Trophoblast cell (in vitro differentiated cells and primary cell): ENCODE data around the gene PRPF40A.
A peak's percentile ranks its signal among the peaks of the same experiment; 100 is the strongest.

Source experiments
- DNase-seq, 2 donors: peaks; one replicate each; pipeline ENCODE4 v3.0.0-alpha.2; 2016
- H2AFZ ChIP-seq: 2 replicates; pipeline ENCODE4 v1.6.1; 2013; ENCODE audit warnings: low read length, moderate library complexity, mild to moderate bottlenecking; ENCODE audit not compliant: insufficient read depth, poor library complexity
- H2AK5ac ChIP-seq: 2 replicates; pipeline ENCODE4 v1.6.1; 2013; ENCODE audit warnings: mild to moderate bottlenecking, low read length
- H2BK120ac ChIP-seq: 2 replicates; pipeline ENCODE4 v1.6.1; 2013; ENCODE audit warnings: low read length, mild to moderate bottlenecking, moderate library complexity; ENCODE audit not compliant: insufficient read depth, poor library complexity
- H2BK12ac ChIP-seq: 2 replicates; pipeline ENCODE4 v1.6.1; 2013; ENCODE audit warnings: mild to moderate bottlenecking, low read length, moderate library complexity
- H2BK5ac ChIP-seq: 2 replicates; pipeline ENCODE4 v1.6.1; 2013; ENCODE audit warnings: low read length, low read depth, moderate library complexity, mild to moderate bottlenecking; ENCODE audit not compliant: poor library complexity
- H3K14ac ChIP-seq: 2 replicates; pipeline ENCODE4 v1.6.1; 2013; ENCODE audit warnings: mild to moderate bottlenecking, low read length
- H3K18ac ChIP-seq: 2 replicates; pipeline ENCODE4 v1.6.1; 2013; ENCODE audit warnings: mild to moderate bottlenecking, low read length
- H3K23ac ChIP-seq: 2 replicates; pipeline ENCODE4 v1.6.1; 2013; ENCODE audit warnings: low read length
- H3K27ac ChIP-seq: 2 replicates; pipeline ENCODE4 v1.5.1; 2013; ENCODE audit warnings: low read depth, mild to moderate bottlenecking, inconsistent platforms, low read length, moderate library complexity
- H3K27me3 ChIP-seq: 2 replicates; pipeline ENCODE4 v1.6.1; 2013; ENCODE audit warnings: inconsistent platforms, mild to moderate bottlenecking, low read length, moderate library complexity; ENCODE audit not compliant: insufficient read depth
- H3K36me3 ChIP-seq, 2 experiments: 1 replicate in 1 of 2; 2 replicates in 1 of 2; pipeline ENCODE4 v1.6.1; 2013; ENCODE audit warnings: low read length in 2 of 2, mild to moderate bottlenecking in 2 of 2, moderate library complexity in 1 of 2; ENCODE audit not compliant: insufficient read depth in 2 of 2, control insufficient read depth in 1 of 2
- H3K4ac ChIP-seq: 2 replicates; pipeline ENCODE4 v1.6.1; 2013; ENCODE audit warnings: low read depth, mild to moderate bottlenecking, low read length, moderate library complexity
- H3K4me1 ChIP-seq, 2 experiments: 1 replicate in 1 of 2; 2 replicates in 1 of 2; pipeline ENCODE4 v1.6.1; 2013; ENCODE audit warnings: low read length in 2 of 2, mild to moderate bottlenecking in 2 of 2, moderate library complexity in 1 of 2; ENCODE audit not compliant: insufficient read depth in 2 of 2, control insufficient read depth in 1 of 2
- H3K4me2 ChIP-seq: 2 replicates; pipeline ENCODE4 v1.6.1; 2013; ENCODE audit warnings: inconsistent platforms, mild to moderate bottlenecking, low read length, moderate library complexity
- H3K4me3 ChIP-seq: 2 replicates; pipeline ENCODE4 v1.5.1; 2013; ENCODE audit warnings: mild to moderate bottlenecking, low read depth, low read length, inconsistent platforms
- H3K79me1 ChIP-seq: one replicate; pipeline ENCODE4 v1.6.1; 2013; ENCODE audit warnings: low read length
- H3K79me2 ChIP-seq: 2 replicates; pipeline ENCODE4 v1.6.1; 2013; ENCODE audit warnings: low read length, mild to moderate bottlenecking; ENCODE audit not compliant: control insufficient read depth, insufficient read depth, poor library complexity
- H3K9ac ChIP-seq: 2 replicates; pipeline ENCODE4 v1.6.1; 2013; ENCODE audit warnings: mild to moderate bottlenecking, low read length
- H3K9me3 ChIP-seq: 2 replicates; pipeline ENCODE4 v1.6.1; 2013; ENCODE audit warnings: low read depth, mild to moderate bottlenecking, control low read depth, inconsistent platforms, low read length; ENCODE audit not compliant: insufficient read depth
- H4K12ac ChIP-seq: 2 replicates; pipeline ENCODE4 v1.6.1; 2013; ENCODE audit warnings: low read depth, mild to moderate bottlenecking, low read length, moderate library complexity
- H4K8ac ChIP-seq: 2 replicates; pipeline ENCODE4 v1.6.1; 2013; ENCODE audit warnings: low read depth, mild to moderate bottlenecking, low read length, moderate library complexity
- H4K91ac ChIP-seq: one replicate; pipeline ENCODE4 v1.6.1; 2013; ENCODE audit warnings: low read depth, mild to moderate bottlenecking, low read length, moderate library complexity
- WGBS: extraction: QIAGEN DNeasy Blood & Tissue Kit; methylation state at CpG from one replicate; pipeline ENCODE4 v1.1.7; 2013; ENCODE audit warnings: missing lambda C conversion rate; ENCODE audit not compliant: insufficient read length, insufficient coverage; ENCODE audit errors: extremely low coverage; 5-methylcytosine and 5-hydroxymethylcytosine counted together

The PRPF40A gene

GRCh38 chr2:152762202-152762601 lies 44.9 kb upstream of the PRPF40A start:
- H4K12ac ChIP-seq = no peak overlapping the region
- WGBS = no CpG with 5 or more reads among the region's 5 CpGs

GRCh38 chr2:152761214-152761613 lies 44.0 kb upstream of the PRPF40A start:
- H3K79me2 ChIP-seq = no peaks in the 10 kb centered on the region
- no peak overlapping the region for H3K9ac ChIP-seq
- no peak overlapping the region for H3K23ac ChIP-seq
- no peak overlapping the region for H3K27ac ChIP-seq
- H3K27me3 ChIP-seq = no peaks in the 10 kb centered on the region
- no peaks in the 10 kb centered on the region for H3K79me1 ChIP-seq
- no peak overlapping the region for H2BK120ac ChIP-seq
- no peak overlapping the region for H4K8ac ChIP-seq
- no peaks in the 10 kb centered on the region for H3K9me3 ChIP-seq
- no peak overlapping the region for H4K12ac ChIP-seq
- H4K91ac ChIP-seq = no peak overlapping the region
- H3K18ac ChIP-seq = no peak overlapping the region
- H2BK12ac ChIP-seq = no peak overlapping the region
- H3K4me3 ChIP-seq = no peak overlapping the region
- H3K4me1 ChIP-seq = no peaks in the 10 kb centered on the region
- no CpG with 5 or more reads among the region's 4 CpGs for WGBS
- no peak overlapping the region for H2BK5ac ChIP-seq
- H2AK5ac ChIP-seq = no peak overlapping the region
- no peak overlapping the region for H3K4me2 ChIP-seq
- H3K14ac ChIP-seq = no peak overlapping the region
- H3K36me3 ChIP-seq = peaks cover 2 to 4% of the 10 kb centered on the region in 2 experiments
- H3K4ac ChIP-seq = no peak overlapping the region
- H2AFZ ChIP-seq = no peak overlapping the region
- no peak for DNase-seq

More at GRCh38 chr2:152762202-152762601, 44.9 kb upstream of the PRPF40A start:
- no peaks in the 10 kb centered on the region for H3K79me1 ChIP-seq
- H2BK12ac ChIP-seq = no peak overlapping the region
- H2BK120ac ChIP-seq = no peak overlapping the region
- H3K27ac ChIP-seq = no peak overlapping the region
- H3K9me3 ChIP-seq = no peaks in the 10 kb centered on the region
- H4K91ac ChIP-seq = no peak overlapping the region
- no peak overlapping the region for H3K4ac ChIP-seq
- no peak overlapping the region for H2AFZ ChIP-seq
- no peak overlapping the region for H3K23ac ChIP-seq
- no peaks in the 10 kb centered on the region for H3K27me3 ChIP-seq
- peaks cover 2 to 4% of the 10 kb centered on the region in 2 experiments for H3K36me3 ChIP-seq
- H2BK5ac ChIP-seq = no peak overlapping the region
- DNase-seq = peak; percentile 90 to 98
- no peak overlapping the region for H3K18ac ChIP-seq
- no peak overlapping the region for H3K4me2 ChIP-seq
- H3K9ac ChIP-seq = no peak overlapping the region
- no peaks in the 10 kb centered on the region for H3K79me2 ChIP-seq
- H3K14ac ChIP-seq = no peak overlapping the region
- no peak overlapping the region for H2AK5ac ChIP-seq
- H3K4me3 ChIP-seq = no peak overlapping the region
- H3K4me1 ChIP-seq = no peaks in the 10 kb centered on the region
- no peak overlapping the region for H4K8ac ChIP-seq

- Histone ChIP-seq H3K27me3 (no peaks in the 10 kb centered on the region), H4K12ac (no peak overlapping the region), H4K91ac (no peak overlapping the region), H2BK5ac (no peak overlapping the region), H4K8ac (no peak overlapping the region), H3K23ac (no peak overlapping the region), H3K79me2 (no peaks in the 10 kb centered on the region), H2AFZ (no peak overlapping the region), H3K4ac (no peak overlapping the region), H2AK5ac (no peak overlapping the region), H3K36me3 (peaks cover 4 to 5% of the 10 kb centered on the region in 2 experiments), H3K14ac (no peak overlapping the region), H3K27ac (no peak overlapping the region), H3K79me1 (no peaks in the 10 kb centered on the region), H2BK12ac (no peak overlapping the region), H3K9ac (no peak overlapping the region), H2BK120ac (no peak overlapping the region), H3K4me3 (no peak overlapping the region), H3K18ac (no peak overlapping the region), H3K4me2 (no peak overlapping the region), H3K4me1 (peaks cover 0 to 3% of the 10 kb centered on the region in 2 experiments), H3K9me3 (no peaks in the 10 kb centered on the region)
- no CpG with 5 or more reads among the region's 6 CpGs for WGBS
- DNase-seq = no peak
Measured at GRCh38 chr2:152759290-152760072, 42.2 kb upstream of the PRPF40A start.

GRCh38 chr2:152755029-152755428 lies 37.8 kb upstream of the PRPF40A start:
- Histone ChIP-seq H3K14ac (no peak overlapping the region), H2AFZ (no peak overlapping the region), H3K9me3 (no peaks in the 10 kb centered on the region), H3K79me1 (no peaks in the 10 kb centered on the region), H3K9ac (no peak overlapping the region), H3K4ac (no peak overlapping the region), H4K8ac (no peak overlapping the region), H4K91ac (no peak overlapping the region), H2AK5ac (no peak overlapping the region), H3K27me3 (no peaks in the 10 kb centered on the region), H3K4me3 (no peak overlapping the region), H3K27ac (no peak overlapping the region), H3K36me3 (peaks cover 2 to 6% of the 10 kb centered on the region in 2 experiments), H2BK5ac (no peak overlapping the region), H3K79me2 (no peaks in the 10 kb centered on the region), H2BK120ac (no peak overlapping the region), H4K12ac (no peak overlapping the region), H3K4me2 (no peak overlapping the region), H3K23ac (no peak overlapping the region), H3K4me1 (peaks cover 0 to 3% of the 10 kb centered on the region in 2 experiments), H3K18ac (no peak overlapping the region), H2BK12ac (no peak overlapping the region)
- no CpG with 5 or more reads among the region's 13 CpGs for WGBS
- peak; percentile 25 to 29 for DNase-seq
